PC-9 (cell line): Measurements from ENCODE around the gene ME3. TPM values are rescaled to one million over a fixed set of nuclear protein-coding genes. Genes with fewer than 3 reads are reported as not detected.

ENCODE experiments used
- BruUV-seq: library from RNA; stranded (reverse); fragments of 400-500 nt; replicated peaks from 2 replicates; lab custom pipeline; 2021; lab: Mats Ljungman, UMichigan
- CTCF ChIA-PET: fragments of 300-600 bp; sonication (Branson Sonifier 250); formaldehyde crosslinking; loops from one replicate; lab custom pipeline; 2022; ENCODE audit warnings: antibody characterized with exemption; lab: Charles Lee
- POLR2A ChIA-PET: fragments of 300-600 bp; sonication (Branson Sonifier 250); formaldehyde crosslinking; loops from one replicate; lab custom pipeline; 2022; ENCODE audit warnings: antibody characterized with exemption; ENCODE audit not compliant: unreplicated experiment; lab: Charles Lee
- DNase-seq, 2 experiments: peaks; one replicate each; pipeline versions ENCODE4 v3.0.0 to v3.0.0-alpha.2; 2015 to 2022; ENCODE audit warnings: mixed read lengths in 1 of 2
- H2AFZ ChIP-seq: fragments of 200-600 bp; sonication (generic); 2 replicates; pipeline ENCODE4 v1.8.1; 2017; ENCODE audit warnings: antibody characterized with exemption
- H3F3A ChIP-seq: fragments of 200-600 bp; sonication (generic); 2 replicates; pipeline ENCODE4 v1.8.1; 2017; ENCODE audit warnings: antibody characterized with exemption, mild to moderate bottlenecking, low read depth; ENCODE audit not compliant: insufficient read depth
- H3K27ac ChIP-seq: fragments of 200-600 bp; sonication (generic); 2 replicates; pipeline ENCODE4 v1.6.1; 2016; ENCODE audit warnings: mixed run types
- H3K27me3 ChIP-seq: fragments of 200-600 bp; sonication (generic); 2 replicates; pipeline ENCODE4 v1.6.1; 2016; ENCODE audit warnings: low read depth, mixed run types; ENCODE audit not compliant: insufficient read depth
- H3K36me3 ChIP-seq: fragments of 200-600 bp; sonication (generic); 2 replicates; pipeline ENCODE4 v1.6.1; 2016; ENCODE audit warnings: low read depth, mixed run types
- H3K4me1 ChIP-seq: fragments of 200-600 bp; sonication (generic); replicated peaks from 2 replicates; pipeline ENCODE4 v1.6.1; 2016; ENCODE audit warnings: mixed run types; ENCODE audit not compliant: insufficient read depth
- H3K4me2 ChIP-seq: fragments of 200-600 bp; sonication (generic); 2 replicates; pipeline ENCODE4 v1.6.1; 2017; ENCODE audit warnings: mixed run types
- H3K4me3 ChIP-seq: fragments of 200-600 bp; sonication (generic); 2 replicates; pipeline ENCODE4 v1.6.1; 2016; ENCODE audit warnings: mixed run types
- H3K79me2 ChIP-seq: fragments of 200-600 bp; sonication (generic); 2 replicates; pipeline ENCODE4 v1.6.1; 2017; ENCODE audit warnings: low read depth, mixed run types
- H3K9me2 ChIP-seq: fragments of 200-600 bp; sonication (generic); 2 replicates; pipeline ENCODE4 v1.8.1; 2017; ENCODE audit warnings: mild to moderate bottlenecking; ENCODE audit not compliant: insufficient read depth
- H3K9me3 ChIP-seq: fragments of 200-600 bp; sonication (generic); 2 replicates; pipeline ENCODE4 v1.8.1; 2016; ENCODE audit warnings: low read depth; ENCODE audit not compliant: insufficient read depth
- H4K20me1 ChIP-seq: fragments of 200-600 bp; sonication (generic); 2 replicates; pipeline ENCODE4 v1.8.1; 2017; ENCODE audit not compliant: insufficient read depth
- CTCF ChIP-seq: fragments of 200-600 bp; sonication (generic); conservative IDR thresholded peaks from 2 replicates; pipeline ENCODE4 v1.6.1; 2017; ENCODE audit warnings: mixed run types, antibody characterized with exemption, mild to moderate bottlenecking, moderate library complexity
- EZH2 ChIP-seq: fragments of 200-600 bp; sonication (generic); IDR thresholded peaks from 2 replicates; pipeline ENCODE4 v1.8.0; 2017; ENCODE audit warnings: antibody characterized with exemption, low read depth
- intact Hi-C: fragments of 100-400 bp; cut with micrococcal nuclease; formaldehyde crosslinking; loops from one replicate; pipeline ENCODE4 v1.10.0; 2022; ENCODE audit not compliant: unreplicated experiment
- total RNA-seq: library from RNA; stranded (reverse); gene quantifications from 2 replicates; pipeline ENCODE4 v1.2.3, GENCODE V29; 2021

The ME3 gene
- total RNA-seq, 1 experiment from 2014 or later, result 34.0 TPM

DNA sequence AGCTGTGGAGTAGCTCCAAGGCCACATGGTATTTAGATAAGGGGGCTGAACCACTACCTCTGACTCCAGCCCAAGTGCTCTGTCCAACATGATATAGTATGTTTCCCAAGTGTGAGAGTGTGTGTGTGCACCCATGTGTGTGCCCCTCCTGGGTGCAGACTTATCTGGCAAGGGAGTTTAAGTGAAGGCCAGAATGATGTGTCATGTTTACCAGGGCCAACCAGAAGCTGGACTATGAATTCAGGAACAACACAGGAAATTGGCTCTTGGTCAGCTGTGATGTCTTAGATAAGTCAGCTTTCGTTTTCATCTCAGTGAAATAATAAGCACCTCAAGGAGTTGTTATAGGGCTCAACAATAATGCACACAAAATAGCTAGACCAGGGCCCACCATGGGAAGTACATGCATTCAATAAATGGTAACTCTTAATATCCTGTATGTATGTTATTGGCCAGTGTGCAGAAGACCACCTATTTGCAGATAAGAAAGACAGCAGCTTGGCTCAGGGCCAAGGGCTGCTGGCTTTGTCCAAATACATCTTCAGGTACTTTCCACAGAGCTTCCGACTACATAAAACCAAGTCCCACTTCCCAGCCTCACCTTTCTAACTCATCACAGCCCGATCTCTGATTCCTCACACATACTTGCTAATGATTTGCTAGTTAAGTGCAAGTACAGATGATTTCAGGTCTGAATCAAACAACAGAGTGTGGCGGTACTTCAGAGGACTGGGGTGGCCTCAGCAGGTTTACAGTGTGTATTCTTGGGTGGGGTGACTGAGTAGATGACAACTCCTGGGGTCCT lies 120.9 kb downstream of the ME3 start:
- no peak for TF ChIP-seq EZH2
- TF ChIP-seq CTCF, result no peak
- Histone ChIP-seq H2AFZ (no peak overlapping the region), H3K4me3 (no peak overlapping the region), H3K4me1 (peaks cover 10% of the 10 kb centered on the region), H3K4me2 (peak overlapping the region; percentile 30; the same call in 1 of the 2 replicates), H3F3A (no peaks in the 10 kb centered on the region; the same call in 1 of the 2 replicates), H3K36me3 (no peaks in the 10 kb centered on the region), H3K9me2 (no peaks in the 10 kb centered on the region), H3K79me2 (no peaks in the 10 kb centered on the region), H4K20me1 (no peaks in the 10 kb centered on the region), H3K9me3 (no peaks in the 10 kb centered on the region), H3K27ac (no peak overlapping the region), H3K27me3 (no peaks in the 10 kb centered on the region)
- POLR2A ChIA-PET, result interaction anchor here (0.6 to 0.7 kb wide), 3 partner anchors 11 to 189 kb away, joined by 3 to 6 read pairs (median 4); no protein-coding TSS in a partner anchor
- intact Hi-C loops, result no loop called here
- peak in 1 of 2 experiments; percentile 82 for DNase-seq
- CTCF ChIA-PET, result interaction anchor here (0.6 to 0.9 kb wide), 2 partner anchors 55 to 191 kb away, joined by 3 read pairs; no protein-coding TSS in a partner anchor
- BruUV-seq, result no TSS peak

DNA sequence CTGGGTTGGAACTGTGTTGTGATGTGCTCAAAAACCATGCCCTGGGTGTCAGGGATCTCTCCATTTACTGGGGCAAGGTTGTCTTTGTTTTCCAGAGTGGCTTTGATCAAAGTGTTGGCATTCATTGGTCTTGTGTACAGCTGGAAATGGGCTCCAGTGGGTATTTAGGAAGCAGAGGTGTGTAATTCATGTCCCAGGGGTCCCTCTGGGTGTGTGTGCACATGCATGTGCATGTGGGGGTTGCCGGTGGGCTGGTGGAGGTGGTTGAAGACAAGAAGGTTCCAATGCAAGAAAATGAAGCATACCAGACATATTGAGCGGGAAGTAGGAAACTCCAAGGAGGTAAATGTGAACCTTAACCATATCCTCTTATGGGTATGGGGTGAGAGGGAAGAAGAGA lies 121.7 kb downstream of the ME3 start:
- Histone ChIP-seq H3K27me3 (no peaks in the 10 kb centered on the region), H3K9me2 (no peaks in the 10 kb centered on the region), H3K4me3 (no peak overlapping the region), H3K79me2 (no peaks in the 10 kb centered on the region), H3K4me1 (peaks cover 10% of the 10 kb centered on the region), H3F3A (no peaks in the 10 kb centered on the region; the same call in 1 of the 2 replicates), H4K20me1 (no peaks in the 10 kb centered on the region), H3K36me3 (no peaks in the 10 kb centered on the region), H3K27ac (no peak overlapping the region), H3K4me2 (no peak overlapping the region), H2AFZ (no peak overlapping the region), H3K9me3 (no peaks in the 10 kb centered on the region)
- intact Hi-C loops, result no loop called here
- no TSS peak for BruUV-seq
- no peak for TF ChIP-seq CTCF
- no peak for TF ChIP-seq EZH2
- ChIA-PET CTCF (interaction anchor here (0.9 kb wide), 1 partner anchor 190 kb away, joined by 3 read pairs; no protein-coding TSS in a partner anchor), POLR2A (interaction anchor here (0.6 kb wide), 2 partner anchors 11 to 189 kb away, joined by 3 to 4 read pairs; no protein-coding TSS in a partner anchor)
- no peak for DNase-seq

- H2AFZ ChIP-seq, result no peak overlapping the region
- no peak overlapping the region for H3K4me2 ChIP-seq
- H3K36me3 ChIP-seq, result no peaks in the 10 kb centered on the region
- no peak for DNase-seq
- H3K9me2 ChIP-seq, result no peaks in the 10 kb centered on the region
- no peaks in the 10 kb centered on the region for H4K20me1 ChIP-seq
- H3K4me1 ChIP-seq, result peaks cover 10% of the 10 kb centered on the region
- no TSS peak for BruUV-seq
- no peak overlapping the region for H3K27ac ChIP-seq
- H3K79me2 ChIP-seq, result no peaks in the 10 kb centered on the region
- no peaks in the 10 kb centered on the region for H3K27me3 ChIP-seq
- intact Hi-C loops, result no loop called here
- H3F3A ChIP-seq, result no peaks in the 10 kb centered on the region; the same call in 1 of the 2 replicates
- no peak for TF ChIP-seq EZH2
- no peak for TF ChIP-seq CTCF
- ChIA-PET CTCF (no interaction called here), POLR2A (no interaction called here)
- no peaks in the 10 kb centered on the region for H3K9me3 ChIP-seq
- H3K4me3 ChIP-seq, result no peak overlapping the region
Measured at GRCh38 chr11:86548271-86548917, 124.0 kb downstream of the ME3 start.
